ENCODE results near the gene ARTN.

The ARTN gene

GRCh38 chr1:43947061-43947873 is 13.7 kb downstream of the ARTN start:
- no peak for DNase-seq (ENCODE audit: low read depth, low spot score)

GRCh38 chr1:43947874-43948437 is 14.4 kb downstream of the ARTN start:
- no peak for DNase-seq (ENCODE audit: low read depth, low spot score)

- DNase-seq (ENCODE audit: low read depth, low spot score) = no peak
Observed at GRCh38 chr1:43949678-43950077, 16.1 kb downstream of the ARTN start.

GRCh38 chr1:43951021-43951985 is 17.7 kb downstream of the ARTN start:
- DNase-seq (ENCODE audit: low read depth, low spot score) = no peak

GRCh38 chr1:43952731-43953346 is 19.2 kb downstream of the ARTN start:
- no peak for DNase-seq (ENCODE audit: low read depth, low spot score)

GRCh38 chr1:43953361-43953760 is 19.8 kb downstream of the ARTN start:
- DNase-seq (ENCODE audit: low read depth, low spot score) = no peak

GRCh38 chr1:43954036-43954435 is 20.4 kb downstream of the ARTN start:
- DNase-seq (ENCODE audit: low read depth, low spot score) = no peak

GRCh38 chr1:43956234-43956633 is 22.6 kb downstream of the ARTN start:
- no peak for DNase-seq (ENCODE audit: low read depth, low spot score)

- no peak for DNase-seq (ENCODE audit: low read depth, low spot score)
Observed at GRCh38 chr1:43957407-43958040, 23.9 kb downstream of the ARTN start.

GRCh38 chr1:43958351-43959255 is 25.0 kb downstream of the ARTN start:
- no peak for DNase-seq (ENCODE audit: low read depth, low spot score)

GRCh38 chr1:43960798-43961197 is 27.2 kb downstream of the ARTN start:
- DNase-seq (ENCODE audit: low read depth, low spot score) = no peak

- DNase-seq (ENCODE audit: low read depth, low spot score) = no peak
Observed at GRCh38 chr1:43961692-43962091, 28.1 kb downstream of the ARTN start.

- DNase-seq (ENCODE audit: low read depth, low spot score) = no peak
Observed at GRCh38 chr1:43962324-43962723, 28.7 kb downstream of the ARTN start.

- no peak for DNase-seq (ENCODE audit: low read depth, low spot score)
Observed at GRCh38 chr1:43963006-43963405, 29.4 kb downstream of the ARTN start.

- no peak for DNase-seq (ENCODE audit: low read depth, low spot score)
Observed at GRCh38 chr1:43963890-43964289, 30.3 kb downstream of the ARTN start.

- DNase-seq (ENCODE audit: low read depth, low spot score) = no peak
Observed at GRCh38 chr1:43965316-43965715, 31.7 kb downstream of the ARTN start.

- no peak for DNase-seq (ENCODE audit: low read depth, low spot score)
Observed at GRCh38 chr1:43968348-43968948, 34.8 kb downstream of the ARTN start.

- no peak for DNase-seq (ENCODE audit: low read depth, low spot score)
Observed at GRCh38 chr1:43969416-43969745, 35.8 kb downstream of the ARTN start.

GRCh38 chr1:43969746-43970466 is 36.3 kb downstream of the ARTN start, which contains the start of gene DPH2:
Gene DPH2, plus strand, starts transcription at chr1:43970010. Its CDS starts 166 bp downstream, at chr1:43970176.
- peak; percentile 95 for DNase-seq (ENCODE audit: low read depth, low spot score)
